Hepatocyte (in vitro differentiated cells): Measurements from ENCODE around the gene ABCC12.

ENCODE experiments used
- EZH2 ChIP-seq: fragments of 200-600 bp; sonication (generic); IDR thresholded peaks from 2 replicates; pipeline ENCODE4 v1.6.1; 2016; ENCODE audit warnings: antibody characterized with exemption, mild to moderate bottlenecking, borderline replicate concordance
- TF ChIP-seq, protein P1 (sequence below): fragments of 200-600 bp; sonication (generic); IDR thresholded peaks from 2 replicates; pipeline ENCODE4 v1.5.1; 2016; ENCODE audit warnings: antibody characterized with exemption, mild to moderate bottlenecking; ENCODE audit not compliant: poor library complexity

DNA sequence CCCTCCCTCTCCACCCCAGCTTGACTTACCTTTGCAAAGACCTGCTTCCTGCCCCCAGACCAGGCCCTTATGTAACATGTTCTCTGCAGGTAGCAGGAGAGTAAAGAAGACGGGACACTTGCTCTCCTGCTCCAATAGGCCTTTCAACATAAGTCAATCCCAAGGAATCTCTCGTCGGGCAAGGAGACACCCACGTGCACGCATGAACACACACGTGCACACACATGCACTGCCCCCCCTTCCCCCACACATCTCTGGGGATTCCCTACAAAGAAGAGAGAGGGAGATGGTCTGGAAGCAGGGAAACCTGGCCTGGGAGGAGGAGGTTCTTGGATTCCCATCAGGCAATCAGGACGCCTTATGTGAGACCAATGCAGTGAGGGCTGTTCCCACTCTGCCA lies 41.4 kb downstream of the ABCC12 start:
- TF ChIP-seq, protein P1, sequence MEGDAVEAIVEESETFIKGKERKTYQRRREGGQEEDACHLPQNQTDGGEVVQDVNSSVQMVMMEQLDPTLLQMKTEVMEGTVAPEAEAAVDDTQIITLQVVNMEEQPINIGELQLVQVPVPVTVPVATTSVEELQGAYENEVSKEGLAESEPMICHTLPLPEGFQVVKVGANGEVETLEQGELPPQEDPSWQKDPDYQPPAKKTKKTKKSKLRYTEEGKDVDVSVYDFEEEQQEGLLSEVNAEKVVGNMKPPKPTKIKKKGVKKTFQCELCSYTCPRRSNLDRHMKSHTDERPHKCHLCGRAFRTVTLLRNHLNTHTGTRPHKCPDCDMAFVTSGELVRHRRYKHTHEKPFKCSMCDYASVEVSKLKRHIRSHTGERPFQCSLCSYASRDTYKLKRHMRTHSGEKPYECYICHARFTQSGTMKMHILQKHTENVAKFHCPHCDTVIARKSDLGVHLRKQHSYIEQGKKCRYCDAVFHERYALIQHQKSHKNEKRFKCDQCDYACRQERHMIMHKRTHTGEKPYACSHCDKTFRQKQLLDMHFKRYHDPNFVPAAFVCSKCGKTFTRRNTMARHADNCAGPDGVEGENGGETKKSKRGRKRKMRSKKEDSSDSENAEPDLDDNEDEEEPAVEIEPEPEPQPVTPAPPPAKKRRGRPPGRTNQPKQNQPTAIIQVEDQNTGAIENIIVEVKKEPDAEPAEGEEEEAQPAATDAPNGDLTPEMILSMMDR, result no peak
- TF ChIP-seq EZH2, result no peak
